Natural killer cell (primary cell): ENCODE results near the gene CPS1. TPM values are rescaled to one million over a fixed set of nuclear protein-coding genes. Genes with fewer than 3 reads are reported as not detected.

Source experiments
- ATAC-seq, 3 donors: fragments of 150-1000 bp in 2 of 3; fragments of 200-7000 bp in 1 of 3; cut with Tn5 transposase; 1 replicate in 1 of 3; 2 replicates in 2 of 3; pipeline ENCODE4 v1.10.0; 2021; ENCODE audit warnings: mild to moderate bottlenecking in 2 of 3, moderate library complexity in 2 of 3
- DNase-seq, 2 donors: peaks; one replicate each; pipeline versions ENCODE4 v3.0.0 to v3.0.0-alpha.2; 2013 to 2021; ENCODE audit warnings: mixed read lengths in 1 of 2
- H3K27ac ChIP-seq: one replicate; pipeline ENCODE4 v1.5.1; 2013; ENCODE audit warnings: mild to moderate bottlenecking, low read length
- H3K27me3 ChIP-seq: one replicate; pipeline ENCODE4 v1.6.1; 2013; ENCODE audit warnings: low read length; ENCODE audit not compliant: control insufficient read depth, insufficient read depth
- H3K36me3 ChIP-seq: one replicate; pipeline ENCODE4 v1.6.1; 2013; ENCODE audit warnings: low read length; ENCODE audit not compliant: control insufficient read depth, insufficient read depth
- H3K4me1 ChIP-seq: one replicate; pipeline ENCODE4 v1.6.1; 2013; ENCODE audit warnings: low read length; ENCODE audit not compliant: control insufficient read depth, insufficient read depth
- H3K4me3 ChIP-seq: one replicate; pipeline ENCODE4 v1.5.1; 2013; ENCODE audit warnings: low read length
- H3K9me3 ChIP-seq: one replicate; pipeline ENCODE4 v1.6.1; 2013; ENCODE audit warnings: low read length; ENCODE audit not compliant: control insufficient read depth, insufficient read depth
- H3K27ac Mint-ChIP-seq, 2 donors: one replicate each; pipeline ENCODE4 v1.8.0; 2022; ENCODE audit warnings: mild to moderate bottlenecking in 2 of 2, mixed read lengths in 2 of 2, moderate library complexity in 1 of 2
- H3K27me3 Mint-ChIP-seq, 2 donors: one replicate each; pipeline ENCODE4 v1.8.0; 2022; ENCODE audit warnings: low read depth in 2 of 2, mixed read lengths in 2 of 2
- H3K36me3 Mint-ChIP-seq: one replicate; pipeline ENCODE4 v1.8.0; 2022; ENCODE audit warnings: mixed read lengths
- H3K4me1 Mint-ChIP-seq, 2 donors: one replicate each; pipeline ENCODE4 v1.8.0; 2022; ENCODE audit warnings: mixed read lengths in 2 of 2
- H3K4me3 Mint-ChIP-seq: one replicate; pipeline ENCODE4 v1.8.0; 2022; ENCODE audit warnings: mild to moderate bottlenecking, moderate library complexity, mixed read lengths
- H3K9me3 Mint-ChIP-seq, 2 donors: one replicate each; pipeline ENCODE4 v1.8.0; 2022; ENCODE audit warnings: mixed read lengths in 2 of 2
- CTCF ChIP-seq: fragments of 200-600 bp; IDR thresholded peaks from one replicate; pipeline ENCODE4 v1.8.0; 2022; ENCODE audit warnings: antibody characterized with exemption
- WGBS: methylation state at CpG from one replicate; pipeline ENCODE4 v1.1.7; 2013; ENCODE audit warnings: missing lambda C conversion rate; ENCODE audit not compliant: insufficient coverage; 5-methylcytosine and 5-hydroxymethylcytosine counted together
- intact Hi-C: fragments of 100-400 bp; cut with micrococcal nuclease; formaldehyde crosslinking; loops from one replicate; pipeline ENCODE4 v1.14.2; 2022
- total RNA-seq, 4 donors: library from RNA; stranded (reverse); fragments of 120-200 nt in 1 of 4; gene quantifications; one replicate each; pipeline versions ENCODE4 v1.2.3 to v1.2.4, GENCODE V29; 2013 to 2022

CPS1 gene
- total RNA-seq, 3 donors from 2014 or later (not counting 1 experiment from before 2014, with no cell fraction given), result 1.3 TPM; not detected in 2

GRCh38 chr2:210626849-210627248 is 70.5 kb downstream of the CPS1 start:
- H3K27me3 ChIP-seq, result no peaks in the 10 kb centered on the region
- H3K9me3 Mint-ChIP-seq, result peaks cover 0 to 4% of the 10 kb centered on the region in 2 donors
- H3K36me3 Mint-ChIP-seq, result no peaks in the 10 kb centered on the region
- H3K4me3 ChIP-seq, result no peak overlapping the region
- DNase-seq (no peak), ATAC-seq (no peak)
- no peaks in the 10 kb centered on the region for H3K27me3 Mint-ChIP-seq
- H3K4me1 ChIP-seq, result no peaks in the 10 kb centered on the region
- intact Hi-C loops, result no loop called here
- TF ChIP-seq CTCF, result no peak
- no peak overlapping the region for H3K4me3 Mint-ChIP-seq
- no peaks in the 10 kb centered on the region for H3K4me1 Mint-ChIP-seq
- 70% methylated on average over 3 of the region's 4 CpGs for WGBS
- no peak overlapping the region for H3K27ac Mint-ChIP-seq
- H3K9me3 ChIP-seq, result no peaks in the 10 kb centered on the region
- no peak overlapping the region for H3K27ac ChIP-seq
- H3K36me3 ChIP-seq, result no peaks in the 10 kb centered on the region

GRCh38 chr2:210630873-210631560 is 74.6 kb downstream of the CPS1 start:
- H3K36me3 ChIP-seq, result no peaks in the 10 kb centered on the region
- no peak overlapping the region for H3K27ac ChIP-seq
- no peaks in the 10 kb centered on the region for H3K9me3 ChIP-seq
- no peak for ATAC-seq
- TF ChIP-seq CTCF, result no peak
- no peak overlapping the region for H3K4me3 ChIP-seq
- H3K4me1 ChIP-seq, result no peaks in the 10 kb centered on the region
- 79% methylated on average over 4 of the region's 5 CpGs for WGBS
- Mint-ChIP-seq H3K27me3 (no peaks in the 10 kb centered on the region), H3K27ac (no peak overlapping the region), H3K36me3 (no peaks in the 10 kb centered on the region), H3K4me1 (no peaks in the 10 kb centered on the region), H3K4me3 (no peak overlapping the region), H3K9me3 (peaks cover 3 to 5% of the 10 kb centered on the region in 2 donors)
- DNase-seq, result no peak
- H3K27me3 ChIP-seq, result no peaks in the 10 kb centered on the region
- intact Hi-C loops, result no loop called here

- TF ChIP-seq CTCF, result no peak
- H3K27ac ChIP-seq, result no peak overlapping the region
- 87% methylated on average over 3 of the region's 4 CpGs for WGBS
Observed at GRCh38 chr2:210633699-210634098, 77.3 kb downstream of the CPS1 start.

GRCh38 chr2:210635257-210635656 is 78.9 kb downstream of the CPS1 start:
- Mint-ChIP-seq H3K4me1 (no peaks in the 10 kb centered on the region), H3K36me3 (no peaks in the 10 kb centered on the region), H3K9me3 (peaks cover 3 to 12% of the 10 kb centered on the region in 2 donors), H3K4me3 (no peak overlapping the region), H3K27ac (no peak overlapping the region), H3K27me3 (no peaks in the 10 kb centered on the region)
- TF ChIP-seq CTCF, result no peak
- ATAC-seq (no peak), DNase-seq (no peak)
- Histone ChIP-seq H3K27ac (no peak overlapping the region), H3K9me3 (no peaks in the 10 kb centered on the region), H3K27me3 (no peaks in the 10 kb centered on the region), H3K4me3 (no peak overlapping the region), H3K36me3 (no peaks in the 10 kb centered on the region), H3K4me1 (no peaks in the 10 kb centered on the region)
- intact Hi-C loops, result no loop called here
- WGBS, result 64% methylated on average over 1 of the region's 1 CpG

More at GRCh38 chr2:210633699-210634098, 77.3 kb downstream of the CPS1 start:
- no peaks in the 10 kb centered on the region for H3K36me3 Mint-ChIP-seq
- no peak for ATAC-seq
- H3K27me3 Mint-ChIP-seq, result no peaks in the 10 kb centered on the region
- H3K9me3 Mint-ChIP-seq, result peaks cover 3 to 12% of the 10 kb centered on the region in 2 donors
- intact Hi-C loops, result no loop called here
- Histone ChIP-seq H3K9me3 (no peaks in the 10 kb centered on the region), H3K27me3 (no peaks in the 10 kb centered on the region), H3K36me3 (no peaks in the 10 kb centered on the region), H3K4me3 (no peak overlapping the region), H3K4me1 (no peaks in the 10 kb centered on the region)
- no peak overlapping the region for H3K4me3 Mint-ChIP-seq
- H3K4me1 Mint-ChIP-seq, result no peaks in the 10 kb centered on the region
- H3K27ac Mint-ChIP-seq, result no peak overlapping the region
- DNase-seq, result no peak
